T-helper 2 cell (primary cell): ENCODE data around the gene PHIP.
"Not testable (repeated sequence)": the region's sequence is repeated elsewhere in the genome, so short reads cannot be mapped to it uniquely, and the experiment has no call there.

ENCODE experiments used
- DNase-seq, 5 experiments: peaks; one replicate each; pipeline versions ENCODE4 v3.0.0 to v3.0.0-alpha.2; 2012 to 2022
- total RNA-seq, 2 donors: gene quantifications; one replicate each; lab custom pipeline; 2026; lab: John Stamatoyannopoulos, UW

PHIP gene
- total RNA-seq: 231 to 240 reads per million in 2 donors

GRCh38 chr6:79078075-79078969 lies at the start of gene PHIP:
TSS of gene PHIP (minus strand) at chr6:79078254. CDS start at chr6:79078068, 186 bp downstream.
- peak; percentile 85 to 99 (median 90) for DNase-seq

- DNase-seq: no peak
These were observed 49.6 kb upstream of the PHIP start for GRCh38 chr6:79127660-79128059.

DNA sequence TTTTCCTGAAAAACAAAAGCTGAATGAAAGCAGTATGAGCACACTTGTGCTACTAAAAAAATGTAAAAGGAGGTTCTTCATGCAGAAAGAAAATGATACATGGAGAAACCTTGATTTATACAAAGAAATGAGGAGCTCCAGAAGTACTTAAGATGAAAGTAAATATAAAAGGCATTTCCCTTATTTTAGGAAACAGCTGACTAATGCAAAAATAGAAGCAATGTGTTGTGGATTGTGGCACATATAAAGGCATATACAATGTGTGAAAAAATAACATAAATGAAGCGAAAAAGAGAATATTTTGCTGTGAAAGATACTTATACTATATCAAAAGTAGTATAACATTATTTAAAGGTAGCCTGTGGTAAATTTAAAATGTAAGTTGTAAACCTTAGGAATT lies 41.2 kb upstream of the PHIP start:
- DNase-seq: no peak

- DNase-seq: no peak
These were observed 39.7 kb upstream of the PHIP start for GRCh38 chr6:79117752-79118151.

- DNase-seq: no peak
These were observed 37.6 kb upstream of the PHIP start for GRCh38 chr6:79115553-79116182.

GRCh38 chr6:79111549-79111948 lies 33.5 kb upstream of the PHIP start:
- no peak for DNase-seq

- no peak for DNase-seq
These were observed 23.1 kb upstream of the PHIP start for GRCh38 chr6:79101164-79101563.

DNA sequence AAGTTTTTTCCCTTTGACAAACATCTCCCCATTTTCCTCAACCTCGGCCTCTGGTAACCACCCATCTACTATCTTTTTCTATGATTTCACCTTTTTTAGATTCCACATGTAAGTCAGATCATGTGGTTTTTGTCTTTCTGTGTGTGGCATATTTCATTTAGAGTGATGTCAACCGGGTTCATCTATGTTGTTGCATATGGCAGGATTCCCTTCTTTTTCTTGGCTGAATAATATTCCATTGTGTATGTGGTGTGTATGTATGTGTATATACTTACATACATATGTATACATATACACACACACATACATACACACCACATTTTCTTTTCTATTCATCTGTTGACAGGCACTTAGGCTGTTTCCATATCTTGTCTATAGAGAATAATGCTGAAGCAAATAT lies 22.2 kb upstream of the PHIP start:
- DNase-seq: no peak

GRCh38 chr6:79094938-79095337 lies 16.9 kb upstream of the PHIP start:
- DNase-seq: no peak

GRCh38 chr6:79091801-79092200 lies 13.7 kb upstream of the PHIP start:
- not testable (repeated sequence) for DNase-seq

DNA sequence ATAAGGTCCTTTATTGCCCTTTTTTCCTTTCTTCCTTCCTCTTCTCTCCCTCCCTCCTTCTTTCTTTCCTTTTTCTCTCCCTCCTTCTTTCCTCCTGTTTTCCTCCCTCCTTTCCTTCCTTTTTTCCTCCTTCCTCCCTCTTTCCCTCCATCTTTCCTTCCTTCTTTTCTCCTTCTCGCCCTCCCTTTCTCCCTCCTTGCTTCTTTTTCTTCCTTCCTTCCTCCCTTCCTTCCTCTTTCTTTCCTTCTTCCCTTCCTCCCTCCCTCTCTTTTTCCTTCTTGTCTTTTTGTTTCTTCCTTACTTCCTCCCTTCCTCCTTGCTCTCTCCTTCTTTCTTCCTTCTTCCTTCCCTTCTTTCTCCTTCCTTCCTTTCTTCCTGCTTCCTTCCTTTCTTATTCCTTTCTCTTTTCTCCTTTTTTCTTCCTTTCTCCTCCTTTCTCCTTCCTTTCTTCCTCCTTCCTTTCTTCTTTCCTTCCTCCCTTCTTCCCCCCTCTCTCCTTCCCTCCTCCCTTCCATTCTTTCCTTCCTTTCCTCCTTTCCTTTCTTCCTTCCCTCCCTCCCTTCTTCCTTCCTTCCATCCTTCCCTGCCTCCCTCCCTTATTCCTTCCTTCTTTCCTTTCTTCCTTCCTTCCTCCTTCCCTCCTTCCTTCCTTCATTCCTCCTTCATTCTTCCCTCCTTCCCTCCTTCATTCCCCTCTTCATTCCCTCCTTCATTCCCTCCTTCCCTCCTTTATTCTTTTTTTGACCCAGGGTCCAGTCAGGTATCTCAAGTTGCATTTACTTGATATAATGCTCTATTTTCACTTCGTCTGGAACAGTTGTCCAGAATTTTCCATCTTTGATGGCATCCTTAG lies 11.7 kb upstream of the PHIP start:
- DNase-seq: no peak

- no peak for DNase-seq
These were observed 6.6 kb upstream of the PHIP start for GRCh38 chr6:79084693-79085092.

DNA sequence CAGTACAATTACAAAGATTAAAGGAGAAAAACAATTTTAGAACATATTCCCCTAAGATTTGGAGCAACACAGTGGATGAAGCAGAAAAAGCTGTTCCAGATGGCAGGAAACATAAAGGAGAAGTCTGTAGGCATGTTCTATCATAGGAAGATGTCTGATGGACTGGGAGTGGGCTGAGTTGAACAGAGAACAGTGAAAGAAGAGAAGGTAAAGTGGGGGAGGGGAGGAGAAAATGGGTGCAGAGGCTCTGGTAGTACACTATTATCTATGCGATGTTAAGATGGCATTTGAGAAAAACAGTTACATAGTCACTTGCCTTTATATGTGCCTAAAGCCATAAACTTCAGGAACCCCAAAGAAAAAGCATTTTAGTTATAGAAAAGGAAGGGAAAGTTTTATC lies 4.2 kb upstream of the PHIP start:
- DNase-seq: no peak

- DNase-seq: no peak
These were observed 3.6 kb upstream of the PHIP start for GRCh38 chr6:79081663-79082062.

DNA sequence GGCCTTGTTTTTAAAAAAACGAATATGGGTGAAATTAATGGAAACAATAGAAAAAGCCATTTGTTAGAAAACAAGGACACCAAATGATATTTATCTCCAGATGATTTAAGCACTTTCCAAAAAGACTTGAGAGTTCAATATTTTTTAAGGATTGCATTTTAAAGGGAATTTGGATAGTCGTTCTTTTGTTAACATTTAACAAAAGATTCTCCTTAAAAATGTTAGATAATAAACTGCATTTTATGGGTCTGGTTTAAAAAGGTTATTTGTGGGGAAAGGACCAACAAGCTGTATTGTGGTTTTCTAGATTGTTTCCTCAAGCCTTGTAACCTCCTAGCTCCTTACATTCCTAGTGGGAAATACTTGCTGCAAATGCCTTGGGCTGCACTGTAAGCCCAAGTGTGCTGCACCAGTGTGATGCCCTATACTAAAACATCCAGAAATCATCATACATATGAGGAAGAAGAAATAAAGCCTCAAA lies 1.5 kb upstream of the PHIP start:
- no peak for DNase-seq

- DNase-seq: peak in 1 of 5 experiments; percentile 16
These were observed 359 bp downstream of the PHIP start for GRCh38 chr6:79077715-79078074.

GRCh38 chr6:79076782-79077641 lies 1.0 kb downstream of the PHIP start:
- peak; percentile 67 to 95 (median 78) for DNase-seq

GRCh38 chr6:79076160-79076559 lies 1.9 kb downstream of the PHIP start:
- DNase-seq: peak in 1 of 5 experiments; percentile 33

- DNase-seq: no peak
These were observed 4.2 kb downstream of the PHIP start for GRCh38 chr6:79073888-79074287.

- peak in 1 of 5 experiments; percentile 35 for DNase-seq
These were observed 5.3 kb downstream of the PHIP start for GRCh38 chr6:79072640-79073181.

- DNase-seq: peak in 1 of 5 experiments; percentile 45
These were observed 6.5 kb downstream of the PHIP start for GRCh38 chr6:79071547-79071946.
